WERI-Rb-1 (cell line): ENCODE results near the gene SLC26A9.

Experiments used
- DNase-seq: peaks from one replicate; pipeline ENCODE4 v3.0.0-alpha.2; 2020
- H3K27ac ChIP-seq: fragments of 250-450 bp; sonication (Bioruptor Pico); 2 replicates; pipeline ENCODE4 v1.5.1; 2020; ENCODE audit warnings: mild to moderate bottlenecking, moderate library complexity
- H3K27me3 ChIP-seq: fragments of 250-450 bp; sonication (Bioruptor Pico); 2 replicates; pipeline ENCODE4 v1.5.1; 2021; ENCODE audit warnings: mild to moderate bottlenecking, low read depth, moderate library complexity; ENCODE audit not compliant: insufficient read depth, severe bottlenecking
- H3K36me3 ChIP-seq: fragments of 250-450 bp; sonication (Bioruptor Pico); 2 replicates; pipeline ENCODE4 v1.5.1; 2020; ENCODE audit warnings: mild to moderate bottlenecking, moderate library complexity
- H3K4me3 ChIP-seq: 2 replicates; pipeline ENCODE4 v1.5.1; 2011; ENCODE audit warnings: low read depth, mild to moderate bottlenecking, control low read depth, low read length
- H3K9me3 ChIP-seq: fragments of 250-450 bp; sonication (Bioruptor Pico); 2 replicates; pipeline ENCODE4 v1.5.1; 2021; ENCODE audit warnings: mild to moderate bottlenecking, moderate library complexity; ENCODE audit not compliant: severe bottlenecking
- TF ChIP-seq, protein P1 (sequence below): IDR thresholded peaks from 2 replicates; pipeline ENCODE4 v1.5.1; 2011; ENCODE audit warnings: low read depth, mild to moderate bottlenecking, control low read depth, inconsistent platforms, low read length

The SLC26A9 gene

DNA sequence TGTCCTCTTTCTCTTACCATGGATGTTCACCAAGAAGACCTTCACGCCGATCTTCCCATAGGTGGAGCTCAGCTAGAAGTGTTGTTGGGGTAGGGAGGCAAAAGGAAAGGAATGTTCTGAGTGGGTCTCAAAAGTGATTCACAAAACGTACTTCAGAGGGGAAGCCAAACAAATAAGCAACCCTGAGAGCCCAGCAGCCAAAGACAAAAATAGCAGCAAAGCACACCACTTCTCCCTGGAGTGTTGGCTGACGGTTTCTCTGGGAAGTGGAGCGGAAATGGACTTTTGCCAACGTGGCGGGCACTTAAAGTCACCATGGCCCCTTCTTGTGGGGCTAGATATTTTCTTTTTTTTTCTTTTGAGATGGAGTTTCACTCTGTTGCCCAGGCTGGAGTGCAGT lies 23.1 kb downstream of the SLC26A9 start:
- Histone ChIP-seq H3K36me3 (no peaks in the 10 kb centered on the region), H3K4me3 (no peak overlapping the region), H3K27ac (no peak overlapping the region), H3K27me3 (no peaks in the 10 kb centered on the region), H3K9me3 (peaks cover 4% of the 10 kb centered on the region)
- TF ChIP-seq, protein P1, sequence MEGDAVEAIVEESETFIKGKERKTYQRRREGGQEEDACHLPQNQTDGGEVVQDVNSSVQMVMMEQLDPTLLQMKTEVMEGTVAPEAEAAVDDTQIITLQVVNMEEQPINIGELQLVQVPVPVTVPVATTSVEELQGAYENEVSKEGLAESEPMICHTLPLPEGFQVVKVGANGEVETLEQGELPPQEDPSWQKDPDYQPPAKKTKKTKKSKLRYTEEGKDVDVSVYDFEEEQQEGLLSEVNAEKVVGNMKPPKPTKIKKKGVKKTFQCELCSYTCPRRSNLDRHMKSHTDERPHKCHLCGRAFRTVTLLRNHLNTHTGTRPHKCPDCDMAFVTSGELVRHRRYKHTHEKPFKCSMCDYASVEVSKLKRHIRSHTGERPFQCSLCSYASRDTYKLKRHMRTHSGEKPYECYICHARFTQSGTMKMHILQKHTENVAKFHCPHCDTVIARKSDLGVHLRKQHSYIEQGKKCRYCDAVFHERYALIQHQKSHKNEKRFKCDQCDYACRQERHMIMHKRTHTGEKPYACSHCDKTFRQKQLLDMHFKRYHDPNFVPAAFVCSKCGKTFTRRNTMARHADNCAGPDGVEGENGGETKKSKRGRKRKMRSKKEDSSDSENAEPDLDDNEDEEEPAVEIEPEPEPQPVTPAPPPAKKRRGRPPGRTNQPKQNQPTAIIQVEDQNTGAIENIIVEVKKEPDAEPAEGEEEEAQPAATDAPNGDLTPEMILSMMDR: no peak
- peak; percentile 9 for DNase-seq

DNA sequence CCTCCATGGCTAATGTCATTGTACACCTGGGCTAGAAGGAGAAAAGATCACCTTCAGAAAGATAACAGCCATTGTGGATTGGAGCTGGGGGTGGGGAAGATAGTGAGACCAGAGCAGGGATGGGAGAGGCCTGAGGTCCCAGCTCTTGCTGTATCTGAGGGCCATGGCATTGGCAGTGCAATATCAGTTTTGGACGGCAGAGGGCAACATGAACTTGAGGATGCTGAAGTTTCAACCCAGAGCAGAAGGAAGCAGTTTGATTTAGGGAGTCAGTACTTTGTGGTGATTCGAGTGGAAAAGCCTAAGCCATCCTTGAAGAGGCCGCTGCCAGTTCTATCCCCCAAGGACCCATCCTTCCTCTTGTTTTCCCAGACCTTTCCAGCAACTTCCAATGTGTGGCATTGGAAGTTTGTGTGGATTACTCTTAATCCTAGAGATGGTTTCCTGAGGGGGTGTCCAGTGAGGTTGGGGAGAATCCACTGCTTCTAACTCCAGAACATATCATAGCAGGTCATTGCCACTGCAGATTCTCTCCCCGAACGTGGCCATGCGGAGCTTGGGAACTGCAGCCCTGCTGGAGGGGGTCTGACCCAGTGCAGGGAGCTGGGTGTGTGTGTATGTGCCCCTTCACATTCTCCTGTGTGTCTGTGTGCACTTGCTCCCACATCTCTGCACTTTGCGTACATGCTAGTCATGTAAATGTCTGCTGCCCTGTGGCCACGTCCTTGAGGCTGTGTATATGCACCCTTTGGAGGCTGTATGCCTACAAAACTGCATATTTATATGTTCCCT lies 24.1 kb downstream of the SLC26A9 start:
- no peaks in the 10 kb centered on the region for H3K36me3 ChIP-seq
- H3K27me3 ChIP-seq: no peaks in the 10 kb centered on the region
- DNase-seq: peak; percentile 96
- no peak overlapping the region for H3K27ac ChIP-seq
- no peak overlapping the region for H3K4me3 ChIP-seq
- peaks cover 4% of the 10 kb centered on the region for H3K9me3 ChIP-seq
- TF ChIP-seq, protein P1: peak; percentile 100

DNA sequence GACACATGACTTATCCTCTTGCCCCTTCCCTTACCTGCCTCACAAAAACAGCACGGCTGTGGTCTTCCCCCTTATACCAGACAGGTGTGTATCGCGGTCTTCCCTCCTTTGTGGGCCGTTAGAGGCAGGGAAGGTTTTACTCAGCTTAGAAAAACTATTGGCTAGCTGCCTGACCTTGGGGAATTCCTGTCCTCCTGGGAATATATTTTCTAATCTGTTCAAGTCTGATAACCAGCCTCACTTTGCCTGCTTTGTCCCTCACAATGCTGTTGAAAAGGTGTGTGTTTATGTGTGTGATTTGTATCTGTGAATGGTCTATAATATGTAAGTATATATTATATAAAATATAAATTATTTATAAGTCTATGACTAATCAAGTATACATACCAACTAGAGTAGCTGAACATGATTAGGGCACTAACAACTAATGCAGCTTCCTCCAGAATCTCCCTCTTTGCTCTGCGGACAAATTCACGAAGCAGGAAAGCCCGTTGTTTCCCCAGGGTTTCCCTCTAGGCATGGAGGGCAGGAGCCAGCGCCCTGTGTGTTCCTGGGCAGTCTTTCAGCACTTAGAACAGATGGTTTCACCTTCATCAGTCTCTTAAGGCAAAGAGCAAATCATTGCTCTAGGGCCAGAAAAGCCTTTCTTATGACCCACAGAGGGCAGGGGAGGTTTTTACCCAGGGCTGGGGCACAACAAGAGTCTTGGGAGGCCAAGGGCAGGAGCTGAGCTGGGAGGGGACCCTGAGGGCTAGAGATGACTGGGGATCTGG lies 25.6 kb downstream of the SLC26A9 start:
- Histone ChIP-seq H3K9me3 (peaks cover 4% of the 10 kb centered on the region), H3K27me3 (no peaks in the 10 kb centered on the region), H3K36me3 (no peaks in the 10 kb centered on the region), H3K4me3 (no peak overlapping the region), H3K27ac (no peak overlapping the region)
- TF ChIP-seq, protein P1: no peak
- DNase-seq: no peak

DNA sequence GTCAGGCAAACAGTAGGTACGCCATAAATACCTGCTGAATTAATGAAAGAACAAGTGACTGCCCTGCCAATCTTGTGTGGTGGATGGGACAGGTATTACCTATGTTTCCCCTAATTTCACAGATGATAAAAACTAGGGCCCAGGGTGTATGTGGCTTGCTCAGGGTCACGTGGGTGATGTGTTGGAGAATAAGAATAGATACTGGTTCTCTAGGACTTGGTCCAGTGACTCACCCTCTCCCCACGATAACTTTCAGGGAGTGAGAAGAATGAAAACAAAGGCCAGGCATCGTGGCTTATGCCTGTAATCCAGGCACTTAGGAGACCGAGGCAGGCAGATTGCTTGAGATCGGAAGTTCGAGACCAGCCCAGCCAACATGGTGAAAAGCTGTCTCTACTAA lies 26.7 kb downstream of the SLC26A9 start:
- H3K27me3 ChIP-seq: no peaks in the 10 kb centered on the region
- no peak for DNase-seq

DNA sequence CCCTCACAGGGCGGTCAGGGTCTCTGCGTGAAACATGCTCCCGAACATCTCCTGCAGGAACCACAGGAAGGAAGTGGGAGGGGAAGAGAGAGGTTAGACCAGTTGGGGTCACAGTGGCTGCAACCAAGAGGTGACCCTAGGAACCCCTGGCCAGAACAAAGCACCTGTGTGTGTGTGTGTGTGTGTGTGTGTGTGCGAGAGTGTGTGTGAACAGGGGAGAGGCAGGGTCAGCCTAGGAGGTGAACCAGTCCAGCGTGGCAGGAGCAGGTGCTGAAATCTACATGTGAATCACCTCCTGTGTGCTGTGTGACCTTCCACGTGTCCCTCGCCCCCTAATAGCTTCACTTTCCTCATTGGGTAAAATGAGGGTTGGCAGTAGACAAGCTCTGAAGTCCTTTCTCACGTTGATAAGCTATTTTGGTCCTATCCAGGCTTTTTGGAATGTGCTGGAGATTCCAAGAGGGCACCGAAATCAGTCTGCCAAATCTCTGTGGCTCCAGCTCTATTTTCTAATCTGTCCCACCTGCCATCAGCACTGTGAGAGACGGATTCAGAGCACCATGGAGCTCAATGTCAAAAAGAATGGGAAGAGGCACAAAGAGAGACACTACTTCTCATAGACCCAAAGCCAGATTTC lies 27.8 kb downstream of the SLC26A9 start:
- no peak for DNase-seq
- Histone ChIP-seq H3K4me3 (no peak overlapping the region), H3K27ac (no peak overlapping the region), H3K36me3 (no peaks in the 10 kb centered on the region), H3K9me3 (peaks cover 4% of the 10 kb centered on the region), H3K27me3 (no peaks in the 10 kb centered on the region)
- TF ChIP-seq, protein P1: no peak

More for the DNA sequence above, 26.7 kb downstream of the SLC26A9 start:
- TF ChIP-seq, protein P1: no peak
- Histone ChIP-seq H3K27ac (no peak overlapping the region), H3K4me3 (no peak overlapping the region), H3K36me3 (no peaks in the 10 kb centered on the region), H3K9me3 (peaks cover 4% of the 10 kb centered on the region)
